K562 (cell line): ENCODE results near the gene ZDHHC11.
"Not testable (repeated sequence)": the region's sequence is repeated elsewhere in the genome, so short reads cannot be mapped to it uniquely, and the experiment has no call there.

Source experiments
- CBX2 ChIP-seq: fragments of 200-600 bp; sonication (generic); IDR thresholded peaks from one replicate; pipeline ENCODE4 v1.6.1; 2012; ENCODE audit warnings: mild to moderate bottlenecking, low read length, inconsistent platforms; ENCODE audit not compliant: insufficient read depth, poor library complexity, severe bottlenecking
- HMGXB4 ChIP-seq: sonication (generic); formaldehyde crosslinking; IDR thresholded peaks from 2 replicates; pipeline ENCODE4 v1.8.1; 2023; ENCODE audit warnings: mild to moderate bottlenecking, missing genetic modification reagents
- MCM2 ChIP-seq: fragments of 450-650 bp; IDR thresholded peaks from 2 replicates; pipeline ENCODE4 v1.6.1; 2017; ENCODE audit warnings: low read depth, mild to moderate bottlenecking
- MYC ChIP-seq, 2 experiments: fragments of 250-450 bp in 1 of 2; sonication (Bioruptor Pico) in 1 of 2; IDR thresholded peaks; 2 replicates each; pipeline versions ENCODE4 v1.5.1 to v1.6.1; 2012 to 2021; ENCODE audit warnings: low read depth in 2 of 2, borderline replicate concordance in 1 of 2, improper control_type of control experiment in 1 of 2, low read length in 1 of 2, mild to moderate bottlenecking in 1 of 2, moderate library complexity in 1 of 2
- NR3C1 ChIP-seq: sonication (generic); formaldehyde crosslinking; IDR thresholded peaks from 2 replicates; pipeline ENCODE4 v1.8.1; 2022; ENCODE audit warnings: missing genetic modification reagents
- RCOR1 ChIP-seq, 2 experiments: IDR thresholded peaks; 2 replicates each; pipeline ENCODE4 v1.6.1; 2012; ENCODE audit warnings: low read depth in 2 of 2, low read length in 2 of 2, borderline replicate concordance in 1 of 2, improper control_type of control experiment in 1 of 2
- XRCC5 ChIP-seq: fragments of 200-400 bp; formaldehyde crosslinking; IDR thresholded peaks from 2 replicates; pipeline ENCODE4 v1.6.1; 2017; ENCODE audit warnings: low read depth, mild to moderate bottlenecking, low read length

DNA sequence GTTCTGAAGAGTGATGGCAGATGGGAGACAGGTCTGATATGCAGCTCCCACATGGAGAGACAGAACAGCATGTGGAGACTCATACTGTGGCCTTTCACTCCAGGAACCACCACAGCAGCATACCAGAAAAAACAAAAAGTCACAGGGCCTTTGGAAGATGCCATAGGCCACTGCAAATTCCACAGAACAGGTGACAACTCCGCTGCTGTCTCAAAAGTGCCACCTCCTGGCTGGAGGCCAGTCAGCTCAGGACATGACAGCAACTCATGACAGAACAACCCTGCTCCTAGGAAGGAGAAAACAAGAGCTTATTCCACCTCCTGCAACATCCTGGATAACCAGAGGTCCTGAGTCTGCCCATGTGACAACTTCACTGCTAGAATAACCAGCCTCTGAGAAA lies 25.2 kb downstream of the ZDHHC11 start:
- not testable (repeated sequence) for TF ChIP-seq XRCC5; RCOR1 (IDR thresholded peaks at IDR 0.05; ENCODE audit: borderline replicate concordance in 1 of 2, low read depth in 2 of 2, low read length in 2 of 2); NR3C1 (CRISPR knock-in tag); HMGXB4 (CRISPR knock-in tag); CBX2; MCM2; MYC (IDR thresholded peaks at IDR 0.05; ENCODE audit: low read depth, low read length); MYC (CRISPR knock-in tag; IDR thresholded peaks at IDR 0.05; ENCODE audit: borderline replicate concordance, low read depth)
